OCI-LY1 (cell line): ENCODE measurements around the gene WDR59.

Source experiments
- H2AFZ ChIP-seq: fragments of 200-600 bp; sonication (generic), shearing (Covaris generic); 2 replicates; pipeline ENCODE4 v1.6.0; 2014; ENCODE audit warnings: antibody characterized with exemption, mild to moderate bottlenecking, low read length
- H3F3A ChIP-seq: fragments of 200-600 bp; sonication (generic), shearing (Covaris generic); 2 replicates; pipeline ENCODE4 v1.6.0; 2014; ENCODE audit warnings: mild to moderate bottlenecking, antibody characterized with exemption, low read length, moderate library complexity; ENCODE audit not compliant: insufficient read depth
- H3K27ac ChIP-seq: fragments of 200-600 bp; sonication (generic); 2 replicates; pipeline ENCODE4 v1.5.1; 2014; ENCODE audit warnings: low read length, mixed run types, mild to moderate bottlenecking, low read depth; ENCODE audit not compliant: poor library complexity, severe bottlenecking
- H3K27me3 ChIP-seq: fragments of 200-600 bp; sonication (generic); 2 replicates; pipeline ENCODE4 v1.6.0; 2014; ENCODE audit warnings: antibody characterized with exemption, mild to moderate bottlenecking, low read length, moderate library complexity; ENCODE audit not compliant: insufficient read depth
- H3K36me3 ChIP-seq: fragments of 200-600 bp; sonication (generic); 2 replicates; pipeline ENCODE4 v1.6.1; 2014; ENCODE audit warnings: mild to moderate bottlenecking, antibody characterized with exemption, low read length, moderate library complexity, mixed read lengths; ENCODE audit not compliant: insufficient read depth
- H3K4me1 ChIP-seq: fragments of 200-600 bp; sonication (generic); 2 replicates; pipeline ENCODE4 v1.5.1; 2014; ENCODE audit warnings: mild to moderate bottlenecking, low read length, moderate library complexity; ENCODE audit not compliant: insufficient read depth, severe bottlenecking
- H3K4me2 ChIP-seq: fragments of 200-600 bp; sonication (generic), shearing (Covaris generic); 2 replicates; pipeline ENCODE4 v1.6.1; 2014; ENCODE audit warnings: low read length
- H3K4me3 ChIP-seq: fragments of 200-600 bp; sonication (generic); 2 replicates; pipeline ENCODE4 v1.5.1; 2014; ENCODE audit warnings: low read length, low read depth, mild to moderate bottlenecking, mixed read lengths; ENCODE audit not compliant: poor library complexity, severe bottlenecking
- H3K79me2 ChIP-seq: fragments of 200-600 bp; shearing (Covaris generic); 2 replicates; pipeline ENCODE4 v1.6.1; 2016; ENCODE audit warnings: mixed run types, low read length, mixed read lengths; ENCODE audit not compliant: insufficient read depth
- H3K9ac ChIP-seq: fragments of 200-600 bp; sonication (generic), shearing (Covaris generic); 2 replicates; pipeline ENCODE4 v1.6.1; 2014; ENCODE audit warnings: mild to moderate bottlenecking, low read length, mixed read lengths
- H3K9me2 ChIP-seq: fragments of 200-600 bp; sonication (generic), shearing (Covaris generic); 2 replicates; pipeline ENCODE4 v1.6.1; 2014; ENCODE audit warnings: low read depth, mild to moderate bottlenecking, low read length, mixed read lengths
- H3K9me3 ChIP-seq: fragments of 200-600 bp; shearing (Covaris generic); 2 replicates; pipeline ENCODE4 v1.6.1; 2014; ENCODE audit warnings: low read length, mixed read lengths
- H4K20me1 ChIP-seq: fragments of 200-600 bp; sonication (generic), shearing (Covaris generic); 2 replicates; pipeline ENCODE4 v1.6.0; 2016; ENCODE audit warnings: mild to moderate bottlenecking, low read length; ENCODE audit not compliant: insufficient read depth
- CTCF ChIP-seq: fragments of 200-600 bp; sonication (generic), shearing (Covaris generic); IDR thresholded peaks from 2 replicates; pipeline ENCODE4 v1.5.1; 2017; ENCODE audit warnings: mild to moderate bottlenecking, antibody characterized with exemption, low read length, moderate library complexity, mixed read lengths
- EZH2 ChIP-seq: fragments of 200-600 bp; sonication (generic), shearing (Covaris generic); IDR thresholded peaks from 2 replicates; pipeline ENCODE4 v1.8.0; 2017; ENCODE audit warnings: borderline replicate concordance, mixed run types, mild to moderate bottlenecking, antibody characterized with exemption, low read length, moderate library complexity, mixed read lengths

Gene WDR59

GRCh38 chr16:74929636-74930035, 55.3 kb downstream of the WDR59 start:
- no peak overlapping the region for H2AFZ ChIP-seq
- TF ChIP-seq CTCF: no peak
- H3K9ac ChIP-seq: no peak overlapping the region
- H3K4me2 ChIP-seq: no peak overlapping the region
- H3K9me2 ChIP-seq: no peaks in the 10 kb centered on the region
- no peak overlapping the region for H3K4me3 ChIP-seq
- no peaks in the 10 kb centered on the region for H3K79me2 ChIP-seq
- H3K4me1 ChIP-seq: no peaks in the 10 kb centered on the region
- no peaks in the 10 kb centered on the region for H4K20me1 ChIP-seq
- H3K27me3 ChIP-seq: no peaks in the 10 kb centered on the region
- no peak overlapping the region for H3K27ac ChIP-seq
- H3K36me3 ChIP-seq: peaks cover 32% of the 10 kb centered on the region
- H3K9me3 ChIP-seq: no peaks in the 10 kb centered on the region
- H3F3A ChIP-seq: no peaks in the 10 kb centered on the region

GRCh38 chr16:74926805-74927204, 58.1 kb downstream of the WDR59 start:
- H2AFZ ChIP-seq: no peak overlapping the region
- no peaks in the 10 kb centered on the region for H3K9me2 ChIP-seq
- H3K27me3 ChIP-seq: no peaks in the 10 kb centered on the region
- H3K4me3 ChIP-seq: no peak overlapping the region
- no peaks in the 10 kb centered on the region for H3K79me2 ChIP-seq
- H3K27ac ChIP-seq: no peak overlapping the region
- H4K20me1 ChIP-seq: no peaks in the 10 kb centered on the region
- no peak overlapping the region for H3K9ac ChIP-seq
- H3K4me2 ChIP-seq: no peak overlapping the region
- no peaks in the 10 kb centered on the region for H3K9me3 ChIP-seq
- H3K36me3 ChIP-seq: peaks cover 29% of the 10 kb centered on the region
- H3F3A ChIP-seq: no peaks in the 10 kb centered on the region
- TF ChIP-seq EZH2 (no peak), CTCF (no peak)
- no peaks in the 10 kb centered on the region for H3K4me1 ChIP-seq

GRCh38 chr16:74923766-74924460, 61.0 kb downstream of the WDR59 start:
- Histone ChIP-seq H3K9me2 (no peaks in the 10 kb centered on the region), H3K4me1 (no peaks in the 10 kb centered on the region), H3K4me3 (no peak overlapping the region), H3K27me3 (no peaks in the 10 kb centered on the region), H3K9ac (no peak overlapping the region), H3K36me3 (peaks cover 34% of the 10 kb centered on the region), H3K4me2 (no peak overlapping the region), H3K79me2 (no peaks in the 10 kb centered on the region), H3F3A (no peaks in the 10 kb centered on the region), H3K27ac (no peak overlapping the region), H4K20me1 (no peaks in the 10 kb centered on the region), H3K9me3 (no peaks in the 10 kb centered on the region), H2AFZ (no peak overlapping the region)
- TF ChIP-seq CTCF: no peak
